Neutrophil (primary cell): Measurements from ENCODE around the gene DAPK1.

ENCODE experiments used
- H3K27ac ChIP-seq: fragments of 200-600 bp; sonication (generic); 2 replicates; pipeline ENCODE4 v1.5.1; 2016; ENCODE audit warnings: mild to moderate bottlenecking, moderate library complexity
- H3K27me3 ChIP-seq: fragments of 200-600 bp; sonication (generic); 2 replicates; pipeline ENCODE4 v1.6.0; 2016; ENCODE audit warnings: mild to moderate bottlenecking
- H3K36me3 ChIP-seq: fragments of 200-600 bp; sonication (generic); 2 replicates; pipeline ENCODE4 v1.5.1; 2017
- H3K4me1 ChIP-seq, 2 experiments: fragments of 200-600 bp in 1 of 2; sonication (generic) in 1 of 2; 1 replicate in 1 of 2; 2 replicates in 1 of 2; pipeline versions ENCODE4 v1.5.1 to v1.6.1; 2013 to 2016; ENCODE audit warnings: low read depth in 1 of 2, low read length in 1 of 2, mild to moderate bottlenecking in 1 of 2, moderate library complexity in 1 of 2; ENCODE audit not compliant: control insufficient read depth in 1 of 2, insufficient read depth in 1 of 2
- H3K4me3 ChIP-seq, 2 experiments: fragments of 200-600 bp in 1 of 2; sonication (generic) in 1 of 2; 1 replicate in 1 of 2; 2 replicates in 1 of 2; pipeline ENCODE4 v1.5.1; 2013 to 2016; ENCODE audit warnings: low read depth in 1 of 2, low read length in 1 of 2, mild to moderate bottlenecking in 1 of 2, moderate library complexity in 1 of 2
- H3K9me3 ChIP-seq: fragments of 200-600 bp; sonication (generic); 2 replicates; pipeline ENCODE4 v1.5.1; 2016
- TF ChIP-seq, protein P1 (sequence below): fragments of 200-600 bp; sonication (generic); IDR thresholded peaks from 2 replicates; pipeline ENCODE4 v1.5.1; 2016; ENCODE audit warnings: antibody characterized with exemption

The DAPK1 gene

DNA sequence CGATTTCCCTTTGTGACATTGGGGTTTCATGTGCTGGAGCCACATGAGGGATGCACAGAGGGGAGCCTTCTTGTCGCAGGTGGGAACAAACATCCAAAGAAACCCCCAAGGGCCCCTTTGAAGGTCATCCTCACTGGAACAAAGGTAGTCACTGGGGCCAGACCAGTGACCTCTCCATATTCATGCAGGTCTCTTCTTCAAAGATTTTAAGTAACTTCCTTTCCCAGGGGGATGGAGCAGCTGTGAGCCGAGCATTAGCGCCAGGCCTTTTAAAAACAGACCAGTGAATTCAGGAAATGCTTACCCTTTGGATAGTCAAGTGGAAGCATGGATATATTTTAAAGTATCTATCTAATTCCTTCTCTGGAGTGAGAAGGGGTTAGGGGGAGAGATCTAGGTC lies 33.0 kb downstream of the DAPK1 start:
- H3K4me1 ChIP-seq = peaks cover 12 to 14% of the 10 kb centered on the region in 2 experiments
- no peaks in the 10 kb centered on the region for H3K9me3 ChIP-seq
- no peak overlapping the region for H3K4me3 ChIP-seq
- no peaks in the 10 kb centered on the region for H3K36me3 ChIP-seq
- H3K27ac ChIP-seq = no peak overlapping the region
- TF ChIP-seq, protein P1, sequence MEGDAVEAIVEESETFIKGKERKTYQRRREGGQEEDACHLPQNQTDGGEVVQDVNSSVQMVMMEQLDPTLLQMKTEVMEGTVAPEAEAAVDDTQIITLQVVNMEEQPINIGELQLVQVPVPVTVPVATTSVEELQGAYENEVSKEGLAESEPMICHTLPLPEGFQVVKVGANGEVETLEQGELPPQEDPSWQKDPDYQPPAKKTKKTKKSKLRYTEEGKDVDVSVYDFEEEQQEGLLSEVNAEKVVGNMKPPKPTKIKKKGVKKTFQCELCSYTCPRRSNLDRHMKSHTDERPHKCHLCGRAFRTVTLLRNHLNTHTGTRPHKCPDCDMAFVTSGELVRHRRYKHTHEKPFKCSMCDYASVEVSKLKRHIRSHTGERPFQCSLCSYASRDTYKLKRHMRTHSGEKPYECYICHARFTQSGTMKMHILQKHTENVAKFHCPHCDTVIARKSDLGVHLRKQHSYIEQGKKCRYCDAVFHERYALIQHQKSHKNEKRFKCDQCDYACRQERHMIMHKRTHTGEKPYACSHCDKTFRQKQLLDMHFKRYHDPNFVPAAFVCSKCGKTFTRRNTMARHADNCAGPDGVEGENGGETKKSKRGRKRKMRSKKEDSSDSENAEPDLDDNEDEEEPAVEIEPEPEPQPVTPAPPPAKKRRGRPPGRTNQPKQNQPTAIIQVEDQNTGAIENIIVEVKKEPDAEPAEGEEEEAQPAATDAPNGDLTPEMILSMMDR = no peak
- H3K27me3 ChIP-seq = no peaks in the 10 kb centered on the region

DNA sequence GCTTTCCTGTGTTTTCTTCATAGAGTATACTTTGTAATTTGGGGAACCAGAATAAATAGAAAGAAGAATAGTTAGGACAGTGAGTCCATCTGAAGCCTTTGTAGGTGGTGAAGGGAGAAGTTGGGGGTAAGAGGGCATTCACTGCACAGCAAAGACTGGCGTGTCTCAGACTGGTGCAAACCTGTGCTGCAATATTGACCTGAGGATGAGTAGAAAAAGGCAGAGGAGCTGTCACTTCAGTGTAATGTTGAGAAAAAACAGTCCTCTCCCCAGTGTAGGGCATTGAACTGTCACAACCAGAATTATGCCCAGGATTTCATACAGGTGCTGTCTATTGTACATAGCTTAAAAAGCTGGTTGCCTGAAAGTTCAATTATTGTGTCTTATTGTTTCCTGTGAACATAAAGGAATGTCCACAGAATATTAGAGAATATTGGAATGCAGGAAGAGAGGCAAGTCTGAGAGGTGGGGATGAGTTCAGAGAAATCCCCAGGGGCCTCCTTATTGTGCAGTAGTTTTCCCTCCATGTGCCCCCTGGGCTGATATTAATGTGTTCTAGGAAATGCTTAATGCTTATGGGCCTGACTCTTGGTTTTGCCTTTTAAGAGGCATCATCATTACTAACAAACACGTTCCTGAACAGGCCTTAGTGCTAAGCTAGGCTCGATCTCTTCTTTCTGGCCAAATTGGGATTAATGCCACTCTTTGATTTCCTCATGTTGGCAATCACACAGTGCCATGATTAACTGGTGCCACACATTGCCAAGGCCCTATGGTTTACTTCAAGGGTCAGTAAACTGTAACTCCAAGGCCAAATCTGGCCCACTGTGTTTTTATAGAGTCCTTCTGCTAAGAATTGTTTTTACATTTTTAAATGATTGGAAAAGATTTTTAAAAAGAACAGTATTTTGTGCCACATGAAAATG lies 34.0 kb downstream of the DAPK1 start:
- TF ChIP-seq, protein P1 = no peak
- H3K9me3 ChIP-seq = no peaks in the 10 kb centered on the region
- H3K27me3 ChIP-seq = no peaks in the 10 kb centered on the region

GRCh38 chr9:87533271-87533670 lies 35.6 kb downstream of the DAPK1 start:
- no peak overlapping the region for H3K27ac ChIP-seq

More for the DNA sequence above, 34.0 kb downstream of the DAPK1 start:
- Histone ChIP-seq H3K4me1 (peaks cover 12 to 14% of the 10 kb centered on the region in 2 experiments), H3K27ac (no peak overlapping the region), H3K36me3 (no peaks in the 10 kb centered on the region), H3K4me3 (no peak overlapping the region)

GRCh38 chr9:87534036-87534435 lies 36.4 kb downstream of the DAPK1 start:
- H3K27me3 ChIP-seq = no peaks in the 10 kb centered on the region
- peaks cover 12 to 14% of the 10 kb centered on the region in 2 experiments for H3K4me1 ChIP-seq
- H3K27ac ChIP-seq = no peak overlapping the region
- H3K36me3 ChIP-seq = no peaks in the 10 kb centered on the region
- TF ChIP-seq, protein P1 = no peak
- no peaks in the 10 kb centered on the region for H3K9me3 ChIP-seq
- no peak overlapping the region for H3K4me3 ChIP-seq

More at GRCh38 chr9:87533271-87533670, 35.6 kb downstream of the DAPK1 start:
- TF ChIP-seq, protein P1 = no peak
- no peak overlapping the region for H3K4me3 ChIP-seq
- peaks cover 12 to 14% of the 10 kb centered on the region in 2 experiments for H3K4me1 ChIP-seq
- H3K9me3 ChIP-seq = no peaks in the 10 kb centered on the region
- no peaks in the 10 kb centered on the region for H3K36me3 ChIP-seq
- H3K27me3 ChIP-seq = no peaks in the 10 kb centered on the region

- Histone ChIP-seq H3K4me1 (peaks cover 5 to 6% of the 10 kb centered on the region in 2 experiments), H3K4me3 (no peak overlapping the region), H3K27me3 (no peaks in the 10 kb centered on the region), H3K9me3 (no peaks in the 10 kb centered on the region), H3K27ac (no peak overlapping the region), H3K36me3 (no peaks in the 10 kb centered on the region)
- TF ChIP-seq, protein P1 = no peak
Measured at GRCh38 chr9:87534957-87535356, 37.3 kb downstream of the DAPK1 start.
